Activated effector memory CD4-positive, alpha-beta T cell treated with anti-CD3 and anti-CD28 coated beads, Interleukin-2, amount 50 U/mL, for 16 hours (primary cell): Measurements from ENCODE around the gene SORT1.
"Not testable (repeated sequence)": the region's sequence is repeated elsewhere in the genome, so short reads cannot be mapped to it uniquely, and the experiment has no call there.

Experiments
- DNase-seq: peaks from one replicate; pipeline ENCODE4 v3.0.0-alpha.2; 2020

Gene SORT1

DNA sequence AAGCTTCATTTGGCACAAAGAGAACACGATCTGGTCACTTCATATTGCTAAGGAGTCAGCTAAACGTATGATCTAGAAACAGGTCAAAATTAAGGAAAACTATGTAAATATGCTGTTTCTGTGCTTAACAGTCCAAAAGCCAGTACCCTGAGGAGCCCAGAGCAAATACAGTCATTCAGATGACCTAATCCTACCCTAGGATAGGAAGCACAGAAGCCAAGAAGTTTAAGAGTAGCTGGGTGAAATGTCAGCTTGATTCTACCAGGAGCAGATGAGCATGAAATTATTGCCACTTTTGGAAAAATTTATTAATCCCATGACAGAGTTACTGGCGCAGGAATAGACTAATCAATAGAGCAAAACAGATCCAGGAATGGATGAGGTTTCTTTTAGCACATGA, 18.3 kb downstream of the SORT1 start:
- no peak for DNase-seq

DNA sequence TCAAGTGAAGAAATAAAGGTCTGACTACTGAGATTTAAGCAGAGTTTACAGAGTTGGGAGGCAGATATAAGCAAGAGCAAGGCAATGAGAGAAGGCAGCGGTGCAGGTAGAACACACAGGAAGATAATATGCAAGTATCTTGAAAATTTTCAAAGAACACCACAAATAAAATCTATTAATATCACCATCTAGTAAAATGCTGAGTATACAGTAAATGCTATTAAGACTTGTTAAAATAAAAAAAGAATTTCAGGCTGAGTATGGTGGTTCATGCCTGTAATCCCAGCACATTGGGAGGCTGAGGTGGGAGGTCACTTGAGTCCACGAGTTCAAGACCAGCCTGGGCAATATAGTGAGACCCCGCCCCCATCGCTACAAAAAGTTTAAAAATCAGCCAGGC, 20.0 kb downstream of the SORT1 start:
- DNase-seq = no peak

DNA sequence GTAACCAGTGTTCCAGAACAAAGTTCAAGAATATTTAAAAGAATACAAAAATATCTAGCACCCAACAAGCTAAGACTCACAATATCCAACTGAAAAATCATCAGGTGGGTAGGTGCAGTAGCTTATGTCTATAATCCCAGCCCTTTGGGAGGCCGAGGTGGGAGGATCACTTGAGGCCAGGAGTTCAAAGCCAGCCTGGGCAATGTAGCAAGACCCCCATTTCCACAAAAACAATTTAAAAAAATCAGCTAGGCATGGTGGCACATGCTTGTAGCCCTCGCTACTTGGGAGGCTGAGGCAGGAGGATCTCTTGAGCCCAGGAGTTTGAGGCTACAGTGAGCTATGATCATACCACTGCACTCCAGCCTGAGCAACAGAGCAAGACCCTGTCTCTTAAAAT, 24.0 kb downstream of the SORT1 start:
- DNase-seq = not testable (repeated sequence)

DNA sequence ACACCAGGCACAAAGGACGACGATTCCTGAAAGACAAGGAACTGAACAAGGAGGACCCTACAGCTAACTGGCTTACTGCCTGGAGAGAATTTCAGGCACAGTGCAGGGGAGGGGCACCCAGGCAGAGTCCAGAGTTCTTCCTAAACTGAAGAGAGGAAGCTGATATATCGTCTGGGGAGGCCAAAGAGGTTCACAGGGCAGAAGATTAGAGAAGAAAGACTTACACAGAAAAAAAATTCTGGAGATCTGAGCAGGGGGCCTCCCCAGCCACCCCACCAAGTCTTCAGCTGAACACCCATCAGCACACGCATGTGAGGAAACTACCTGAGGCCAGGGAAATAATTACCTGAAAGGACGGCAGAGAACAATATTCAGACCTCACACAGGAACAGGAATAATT, 24.6 kb downstream of the SORT1 start:
- DNase-seq = no peak

DNA sequence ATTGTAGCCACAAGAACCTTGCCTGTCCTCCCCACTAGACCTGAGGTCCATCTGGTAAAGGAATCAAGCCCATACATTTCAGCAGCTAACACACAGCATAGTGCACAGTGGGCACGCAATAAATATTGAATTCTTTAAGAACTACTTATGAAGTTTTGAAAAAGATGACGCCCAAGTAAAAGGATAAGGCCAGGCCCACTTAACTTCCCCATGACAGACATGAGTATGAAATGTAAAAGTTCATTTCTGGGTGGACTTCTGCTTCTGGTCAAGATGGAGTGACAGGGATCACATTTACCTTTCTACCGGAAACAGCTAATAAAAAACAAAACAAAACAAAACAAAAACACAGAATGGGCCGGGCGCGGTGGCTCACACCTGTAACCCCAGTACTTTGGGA, 25.4 kb downstream of the SORT1 start:
- no peak for DNase-seq

DNA sequence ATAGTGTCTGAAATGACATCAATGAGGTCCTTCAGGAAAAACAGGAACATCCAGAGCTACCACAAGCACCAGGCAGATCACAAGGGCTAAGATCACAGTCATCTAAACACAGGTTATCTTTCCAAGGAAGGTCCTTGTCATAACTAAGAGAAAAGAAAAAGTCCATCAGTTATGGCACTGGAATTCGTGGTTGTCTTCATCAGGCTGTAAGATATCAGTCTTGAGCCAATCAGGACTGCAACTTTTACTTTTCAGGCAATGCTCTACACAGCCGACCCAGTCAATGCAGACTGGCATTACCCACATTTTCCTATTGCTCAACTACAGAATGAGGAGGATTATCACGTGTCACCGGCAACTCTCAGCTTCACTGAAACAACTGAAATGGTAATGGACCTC, 26.4 kb downstream of the SORT1 start:
- no peak for DNase-seq

DNA sequence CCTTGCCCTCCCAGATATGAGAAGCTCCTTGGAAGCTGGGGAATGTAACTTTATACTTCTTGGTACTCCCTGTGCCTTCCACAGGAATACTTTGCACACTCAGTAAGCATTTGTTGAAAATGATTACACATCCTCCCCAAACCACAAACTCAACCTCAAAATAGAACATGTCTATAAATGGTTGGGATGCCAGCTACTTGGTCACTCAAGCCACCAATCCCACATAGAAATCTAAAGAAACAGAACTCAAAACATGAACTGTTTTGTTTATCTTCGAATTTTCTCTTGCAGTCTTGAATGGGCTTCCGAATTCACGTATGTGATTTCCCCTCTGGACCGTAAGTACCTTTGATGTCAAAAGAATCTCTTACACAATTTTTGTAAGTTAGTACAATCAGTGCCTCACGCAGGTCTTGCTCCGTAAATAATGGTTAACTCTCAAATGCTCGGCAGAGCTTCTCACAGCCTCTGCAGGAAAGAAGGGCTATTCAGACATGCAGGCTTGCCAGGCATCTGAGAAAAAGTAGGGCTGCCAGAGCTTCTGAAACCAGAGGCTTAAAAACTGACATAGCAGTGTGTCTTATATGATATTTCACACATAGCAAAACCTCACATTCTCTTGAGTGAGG, 26.9 kb downstream of the SORT1 start:
- no peak for DNase-seq

DNA sequence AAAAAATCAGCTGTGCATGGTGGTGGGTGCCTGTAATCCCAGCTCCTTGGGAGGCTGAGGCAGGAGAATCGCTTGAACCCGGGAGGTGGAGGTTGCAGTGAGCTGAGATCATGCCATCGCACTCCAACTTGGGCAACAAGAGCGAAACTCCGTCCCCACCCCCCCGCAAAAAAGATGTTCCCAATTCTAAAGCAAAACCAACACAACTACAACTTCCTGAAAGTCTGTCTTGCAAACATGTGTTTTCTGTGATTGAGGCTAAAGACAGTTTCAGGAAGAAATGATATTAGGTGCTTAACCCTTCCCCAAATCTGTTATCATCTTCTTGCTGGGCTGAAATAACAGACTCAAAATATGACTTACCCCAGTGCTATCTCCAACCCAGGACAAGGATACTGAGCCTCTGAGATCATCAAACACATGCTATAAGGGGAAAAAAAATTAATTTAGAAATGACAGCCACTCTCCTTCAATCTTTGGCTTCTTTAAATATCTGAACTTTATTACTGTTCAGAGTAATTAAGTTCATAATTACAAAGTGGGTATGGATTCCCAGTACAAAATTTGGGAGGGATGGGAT, 28.5 kb downstream of the SORT1 start:
- no peak for DNase-seq

DNA sequence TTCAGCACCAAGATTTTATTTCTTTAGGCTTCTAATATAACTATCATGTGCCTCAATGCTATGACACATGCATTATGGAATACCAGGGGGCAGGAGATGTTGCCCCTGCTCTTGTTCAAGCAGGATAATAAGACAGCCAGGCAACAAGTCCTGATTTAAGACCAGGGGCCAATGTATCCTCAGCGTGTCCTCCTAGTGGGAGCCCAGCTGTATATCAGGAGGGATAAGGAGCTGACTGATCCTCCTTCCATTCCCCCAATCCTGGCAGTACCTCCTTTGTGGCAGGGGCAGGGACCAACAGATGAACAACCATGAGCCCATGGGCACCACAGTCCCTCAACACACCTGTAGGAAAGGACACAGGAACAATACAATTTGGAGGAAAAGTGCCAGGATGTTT, 29.3 kb downstream of the SORT1 start:
- DNase-seq = no peak

DNA sequence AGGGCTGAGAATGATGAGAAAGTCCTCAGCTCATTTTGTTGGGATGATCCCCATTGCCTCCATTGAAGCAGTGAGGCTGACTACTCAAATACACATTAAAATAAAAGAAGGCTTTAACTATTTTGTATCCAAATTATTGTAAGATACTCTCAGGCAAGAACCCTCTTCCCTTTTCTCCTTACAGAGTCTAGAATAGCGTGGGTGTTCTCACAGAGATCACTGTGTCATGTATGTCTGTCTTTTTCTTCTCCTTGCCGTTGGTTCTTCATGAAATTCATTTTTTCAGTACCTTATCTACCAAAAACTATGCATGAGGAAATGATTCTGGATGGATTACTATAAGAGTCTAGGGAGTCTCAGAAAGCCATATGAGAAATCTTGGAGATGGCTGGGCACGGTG, 30.1 kb downstream of the SORT1 start:
- DNase-seq = no peak

DNA sequence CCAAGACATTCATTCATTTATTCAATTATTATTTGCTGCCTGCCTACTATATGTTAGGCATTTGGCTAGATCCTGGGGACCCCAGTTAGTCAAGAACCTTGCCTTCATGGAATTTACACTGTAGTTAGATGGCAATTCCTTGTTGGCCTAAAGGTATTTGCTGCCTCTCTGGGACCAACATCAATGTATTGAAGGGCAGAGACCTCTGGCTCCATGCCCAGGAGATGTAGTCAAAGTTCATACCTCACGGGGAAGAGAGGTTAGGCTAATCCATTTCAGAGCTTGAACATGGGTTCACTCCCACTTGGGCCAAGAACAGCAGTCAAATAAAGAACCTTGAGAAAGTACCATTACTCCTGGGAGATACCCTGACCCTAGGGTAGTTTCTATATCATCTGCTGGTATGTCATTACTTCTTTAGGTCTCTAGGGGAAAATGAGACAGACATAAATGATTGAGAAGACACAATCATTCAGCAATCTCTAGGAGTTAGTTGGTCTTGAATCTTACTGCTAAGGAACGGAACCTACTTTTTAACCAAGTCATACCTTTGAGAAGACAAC, 32.0 kb downstream of the SORT1 start:
- no peak for DNase-seq

DNA sequence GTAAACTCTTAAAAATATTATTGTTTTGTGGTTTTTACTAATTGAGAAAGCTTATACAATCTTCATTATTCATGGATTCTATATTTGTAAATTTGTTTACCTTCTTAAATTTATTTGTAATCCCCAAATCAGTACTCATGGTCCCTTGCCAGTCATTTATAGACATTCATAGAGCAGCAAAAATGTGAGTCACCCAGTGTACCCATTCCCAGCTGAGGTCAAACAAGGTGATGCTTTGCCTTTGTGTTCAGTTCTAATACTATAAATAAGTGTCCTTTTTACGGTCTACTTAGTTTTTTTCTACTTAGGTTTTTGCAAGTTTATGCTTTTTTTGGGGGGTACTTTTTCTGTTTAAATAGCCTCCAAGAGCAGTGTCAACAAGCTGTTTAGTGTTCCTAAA, 36.1 kb downstream of the SORT1 start:
- no peak for DNase-seq

DNA sequence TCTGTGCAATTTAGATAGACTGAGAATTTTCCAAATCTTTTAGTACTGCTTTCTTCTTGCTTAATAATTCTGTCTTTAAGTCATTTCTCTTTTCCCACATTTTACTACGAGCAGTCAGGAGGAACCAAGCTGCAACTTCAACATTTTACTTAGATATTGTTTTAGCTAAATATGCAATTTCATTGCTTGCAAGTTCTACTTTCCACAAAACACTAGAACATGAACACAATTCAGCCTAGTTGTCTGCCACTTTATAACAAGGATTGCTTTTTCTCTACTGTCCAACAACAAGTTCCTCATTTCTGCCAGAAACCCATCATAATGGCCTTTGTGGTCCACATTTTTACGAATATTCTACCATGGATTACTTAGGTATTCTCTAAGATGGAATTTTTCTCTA, 36.6 kb downstream of the SORT1 start:
- no peak for DNase-seq

DNA sequence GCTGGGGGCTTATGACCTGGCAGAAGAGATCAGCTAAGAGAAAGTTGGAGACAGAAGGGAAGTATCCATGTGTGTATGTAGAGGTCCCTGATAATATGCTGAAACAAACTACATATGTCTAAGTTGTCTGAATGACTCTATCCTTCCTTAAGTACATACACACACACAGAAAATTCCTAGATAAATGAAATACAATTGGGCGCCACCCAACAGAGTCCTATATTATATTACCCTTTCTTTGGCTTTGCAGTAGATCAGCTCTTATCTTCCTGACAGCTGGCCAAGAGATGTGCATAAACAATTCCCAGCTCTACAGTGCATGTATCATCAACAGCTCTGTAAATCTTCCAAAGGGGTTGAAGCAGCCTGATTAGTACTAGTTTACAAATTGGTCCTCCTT, 40.1 kb downstream of the SORT1 start:
- no peak for DNase-seq

DNA sequence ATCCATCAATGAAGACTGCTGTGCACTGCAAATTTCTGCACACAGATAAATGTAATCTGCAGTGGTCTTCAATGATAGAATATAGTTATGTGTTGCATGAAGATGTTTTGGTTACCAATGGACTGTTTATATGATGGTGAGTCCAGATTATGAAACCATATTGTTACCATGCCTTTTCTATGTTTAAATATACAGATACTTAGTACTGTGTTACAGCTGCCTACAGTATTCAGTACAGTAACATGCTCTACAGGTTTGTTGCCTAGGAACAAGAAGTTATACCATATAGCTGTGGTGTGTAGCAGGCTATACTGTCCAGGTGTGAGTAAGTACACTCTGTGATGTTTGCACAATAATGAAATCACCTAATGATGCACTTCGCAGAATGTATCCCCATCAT, 40.8 kb downstream of the SORT1 start:
- no peak for DNase-seq

DNA sequence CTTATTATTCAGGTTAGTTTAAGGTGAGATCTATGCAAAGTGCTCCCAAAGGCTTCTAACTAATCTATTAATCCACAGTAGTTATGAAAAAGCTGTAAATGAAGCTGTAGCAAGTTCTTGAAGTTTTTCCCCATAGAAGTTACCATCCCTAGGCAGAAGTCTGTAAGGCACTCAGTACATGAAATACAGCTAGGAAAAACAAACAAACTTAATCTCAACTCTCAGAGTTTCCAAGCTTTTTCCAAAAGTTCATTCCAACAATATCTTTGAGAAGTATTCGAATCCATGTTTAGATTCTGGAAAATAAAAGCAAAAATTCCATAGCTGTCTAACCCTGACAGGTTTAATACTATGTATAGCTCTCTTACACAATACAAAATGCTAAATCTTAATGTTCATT, 41.2 kb downstream of the SORT1 start:
- no peak for DNase-seq

DNA sequence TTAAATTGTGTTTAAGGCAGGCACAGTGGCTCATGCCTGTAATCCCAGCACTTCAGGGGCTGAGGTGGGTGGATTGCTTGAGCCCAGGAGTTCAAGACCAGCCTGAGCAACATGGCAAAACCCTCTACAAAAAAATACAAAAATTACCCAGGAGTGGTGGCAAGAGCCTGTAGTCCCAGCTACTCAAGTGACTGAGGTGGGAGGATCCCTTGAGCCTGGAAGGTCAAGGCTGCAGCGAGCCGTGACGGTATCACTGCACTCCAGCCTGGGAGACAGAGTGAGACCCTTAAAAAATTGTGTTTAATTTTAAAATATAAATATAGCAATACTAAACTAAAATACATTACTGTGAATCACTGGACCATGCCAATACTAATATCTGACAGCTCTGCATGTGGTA, 42.8 kb downstream of the SORT1 start:
- no peak for DNase-seq

DNA sequence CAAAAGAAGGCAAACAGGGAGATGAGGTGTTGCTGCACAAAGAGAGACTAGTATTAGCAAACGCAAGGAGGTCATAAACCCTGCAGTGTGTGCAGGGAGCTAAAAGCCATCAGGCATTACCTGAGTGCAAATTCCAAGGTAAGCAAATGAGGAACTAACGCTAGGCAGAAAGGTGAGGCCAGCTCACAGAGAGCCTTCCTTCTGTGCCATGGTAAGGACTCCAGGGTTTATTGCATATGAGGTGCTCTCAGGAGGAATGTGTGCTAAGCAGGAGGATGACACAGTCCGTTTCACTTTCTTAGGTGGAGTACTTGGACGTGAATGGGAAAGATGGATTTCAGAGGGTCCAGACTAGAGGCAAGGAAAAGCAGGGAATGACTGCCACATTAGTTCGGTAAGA, 46.3 kb downstream of the SORT1 start:
- no peak for DNase-seq

DNA sequence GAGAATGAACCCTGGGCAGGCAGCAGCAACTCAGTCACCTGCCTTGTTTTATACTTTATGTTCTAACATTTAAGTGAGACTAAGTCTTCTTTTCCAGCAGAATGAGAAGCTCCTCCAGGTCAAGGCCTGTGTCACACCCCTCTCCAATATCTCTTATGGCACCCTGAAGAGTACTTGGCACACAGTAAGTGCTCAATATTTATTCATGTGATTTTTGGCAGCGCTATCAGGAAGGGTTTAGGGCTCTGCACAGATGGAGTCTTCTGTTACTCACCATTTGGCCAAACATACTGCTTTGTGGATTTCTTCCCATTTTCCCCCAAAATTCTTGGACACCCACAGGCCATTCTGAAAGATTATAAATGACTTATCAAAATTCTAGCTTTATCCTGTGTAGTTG, 47.1 kb downstream of the SORT1 start:
- no peak for DNase-seq

DNA sequence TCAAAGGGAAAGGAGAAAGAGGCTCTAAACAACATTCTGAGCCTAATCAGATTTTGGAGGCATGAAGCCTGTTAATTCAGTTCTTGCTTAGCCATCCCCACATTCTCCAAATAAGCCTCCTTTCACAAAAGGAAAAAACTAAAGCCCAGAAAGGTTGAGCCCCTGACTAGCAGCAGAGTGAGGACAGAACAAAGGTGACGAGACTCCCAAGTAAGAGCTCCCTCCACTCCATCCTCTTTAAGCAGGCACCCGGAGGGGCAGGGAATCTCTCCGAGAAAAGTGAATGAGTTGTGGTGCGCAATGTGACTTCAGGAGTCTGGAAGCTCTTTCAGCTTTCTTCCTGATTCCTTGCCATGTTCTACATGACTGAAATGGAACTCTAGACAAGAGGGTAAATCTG, 47.5 kb downstream of the SORT1 start:
- DNase-seq = no peak

DNA sequence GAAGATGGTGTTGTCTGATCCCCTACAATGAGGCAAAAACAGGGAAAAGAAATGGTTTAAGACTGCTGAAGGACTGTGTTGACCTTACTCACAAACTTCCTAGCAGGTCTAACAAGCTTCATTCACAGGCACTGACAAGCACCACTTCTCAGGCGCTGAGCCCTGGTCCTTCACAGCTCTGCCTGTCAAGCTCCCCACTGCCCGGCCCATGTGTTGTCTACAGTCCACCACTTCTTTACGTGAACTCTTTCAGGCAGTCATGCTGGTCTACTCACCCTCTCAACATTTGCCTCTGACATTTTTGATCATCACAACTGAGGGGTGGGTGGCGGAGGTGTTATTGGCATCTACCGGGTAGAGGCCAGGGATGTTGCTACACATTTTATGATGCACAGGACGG, 50.2 kb downstream of the SORT1 start:
- DNase-seq = no peak

DNA sequence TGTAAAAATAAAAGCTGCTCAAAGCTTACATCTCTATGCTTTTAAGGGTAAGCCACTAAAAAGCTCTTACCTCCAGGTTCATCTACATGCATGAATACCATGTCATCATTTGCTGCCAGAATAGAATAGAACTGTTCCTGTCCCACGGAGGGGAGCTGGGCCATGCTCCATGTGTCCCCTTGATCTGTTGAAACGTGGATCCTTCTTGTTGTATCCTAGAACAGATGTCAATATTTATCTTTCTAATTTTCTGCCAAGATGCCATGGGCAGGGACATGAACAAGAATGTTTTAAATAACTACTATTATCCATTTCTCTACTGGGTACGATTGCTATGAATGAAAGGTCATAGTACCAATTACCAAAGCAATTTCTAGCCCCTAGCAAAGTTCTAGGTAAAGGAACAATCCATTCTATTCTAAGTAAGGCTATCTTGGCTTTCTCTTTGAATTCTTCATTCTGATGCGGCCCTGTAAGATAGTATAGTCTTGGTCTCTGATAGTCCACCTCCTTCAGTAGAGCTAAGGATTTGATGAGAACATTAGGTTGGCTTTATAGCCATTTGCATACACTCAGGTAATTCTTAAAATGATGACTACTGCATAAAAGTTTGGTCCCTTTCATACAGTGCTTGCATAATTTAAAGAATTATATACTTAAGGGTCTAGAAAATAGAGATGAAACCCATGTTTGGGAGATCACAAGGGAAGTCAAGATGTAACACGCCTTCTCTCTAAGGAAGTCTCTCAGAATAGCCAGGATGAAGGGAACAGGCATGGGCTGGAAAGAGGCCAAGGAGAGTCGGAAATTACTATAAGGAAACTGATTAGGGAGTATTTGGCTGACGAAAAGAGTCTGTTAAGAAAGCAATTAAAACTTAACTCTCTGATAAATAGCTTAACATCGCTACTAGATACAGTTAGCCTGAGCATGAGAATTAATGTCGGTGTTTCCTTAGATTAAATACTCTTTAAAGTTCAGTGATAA, 55.5 kb downstream of the SORT1 start:
- no peak for DNase-seq

DNA sequence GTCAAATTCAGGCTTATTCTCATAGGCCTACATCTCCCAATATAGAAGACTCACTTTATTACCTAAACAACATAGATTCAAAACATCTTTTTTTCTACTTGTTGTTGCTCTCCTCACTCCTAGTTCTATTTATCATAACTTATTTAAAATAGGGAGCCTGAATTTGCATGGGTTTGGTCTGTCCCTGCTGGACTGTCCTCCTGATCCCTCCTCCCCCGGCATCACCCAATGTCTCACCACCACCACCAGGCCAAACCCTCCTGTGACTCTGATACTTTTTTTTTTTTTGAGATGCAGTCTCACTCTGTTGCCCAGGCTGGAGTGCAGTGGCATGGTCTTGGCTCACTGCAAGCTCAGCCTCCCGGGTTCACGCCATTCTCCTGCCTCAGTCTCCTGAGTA, 59.1 kb downstream of the SORT1 start:
- DNase-seq = no peak

DNA sequence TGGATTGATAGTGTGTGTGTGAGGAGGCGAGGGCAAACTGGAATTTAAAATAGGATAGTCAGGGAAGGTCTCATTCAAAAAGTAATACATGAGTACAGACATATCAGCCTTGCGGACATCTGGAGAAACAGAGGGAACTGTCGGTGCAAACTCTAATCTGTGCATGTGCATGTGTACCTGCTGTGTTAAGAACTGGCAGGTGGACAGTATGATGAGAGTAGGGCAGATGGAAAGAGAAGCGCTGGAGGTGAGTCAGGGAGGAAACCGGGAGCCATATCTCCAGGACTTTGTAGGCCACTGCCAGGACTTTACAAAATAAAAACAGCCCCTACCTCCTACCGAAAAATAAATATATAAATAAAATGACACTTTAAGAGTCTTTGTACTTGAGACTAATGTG, 59.6 kb downstream of the SORT1 start:
- DNase-seq = no peak
